Endothelial cell of umbilical vein (primary cell): Measurements from ENCODE around the gene CBLN3. TPM values are rescaled to one million over a fixed set of nuclear protein-coding genes. Genes with fewer than 3 reads are reported as not detected.

Source experiments
- BruUV-seq: library from RNA; stranded (reverse); fragments of 400-500 nt; replicated peaks from 2 replicates; lab custom pipeline; 2021; lab: Mats Ljungman, UMichigan
- CTCF ChIA-PET: fragments of 300-600, 350-600 bp; sonication (Branson Sonifier 250); formaldehyde crosslinking; loops from one replicate; lab custom pipeline; 2021; ENCODE audit warnings: antibody characterized with exemption, inconsistent platforms; lab: Charles Lee
- POLR2A ChIA-PET: fragments of 300-600, 350-600 bp; sonication (Branson Sonifier 250); formaldehyde crosslinking; loops from one replicate; lab custom pipeline; 2021; ENCODE audit warnings: antibody characterized with exemption, inconsistent platforms; lab: Charles Lee
- DNase-seq: peaks from one replicate; pipeline ENCODE4 v3.0.0-alpha.2; 2011; ENCODE audit warnings: low read depth, low spot score
- FAIRE-seq: peaks from 2 replicates; lab custom pipeline; 2011; peaks lifted over from hg19 to GRCh38; lab: Jason Lieb, UNC
- H2AFZ ChIP-seq: 2 replicates; pipeline ENCODE4 v1.6.0; 2012; ENCODE audit warnings: low read depth, low read length, control low read depth, inconsistent platforms
- H3K27ac ChIP-seq: 2 replicates; pipeline ENCODE4 v1.5.1; 2011; ENCODE audit warnings: low read depth, mild to moderate bottlenecking, control low read depth, low read length, moderate library complexity; ENCODE audit not compliant: insufficient read depth
- H3K27me3 ChIP-seq, 2 experiments: 2 replicates each; pipeline versions ENCODE4 v1.6.0 to v1.6.1; 2011; ENCODE audit warnings: low read length in 2 of 2, mixed read lengths in 1 of 2; ENCODE audit not compliant: control insufficient read depth in 2 of 2, insufficient read depth in 2 of 2
- H3K36me3 ChIP-seq, 2 experiments: 2 replicates in 1 of 2; 3 replicates in 1 of 2; pipeline ENCODE4 v1.5.1; 2011; ENCODE audit warnings: low read length in 2 of 2, mild to moderate bottlenecking in 1 of 2, moderate library complexity in 1 of 2; ENCODE audit not compliant: control insufficient read depth in 2 of 2, insufficient read depth in 2 of 2; ENCODE audit errors: extremely low read depth in 1 of 2
- H3K4me1 ChIP-seq: 3 replicates; pipeline ENCODE4 v1.5.1; 2011; ENCODE audit warnings: mild to moderate bottlenecking, low read length; ENCODE audit not compliant: control insufficient read depth, insufficient read depth; ENCODE audit errors: extremely low read depth
- H3K4me2 ChIP-seq: 2 replicates; pipeline ENCODE4 v1.6.1; 2011; ENCODE audit warnings: low read length, control low read depth, mixed read lengths; ENCODE audit not compliant: insufficient read depth
- H3K4me3 ChIP-seq, 3 experiments: fragments of 200-600 bp in 1 of 3; sonication (generic), shearing (Covaris generic) in 1 of 3; replicated peaks in 1 of 3; 2 replicates each; pipeline ENCODE4 v1.5.1; 2011 to 2016; ENCODE audit warnings: control low read depth in 3 of 3, low read length in 3 of 3, mild to moderate bottlenecking in 2 of 3, inconsistent platforms in 1 of 3, low read depth in 1 of 3, moderate library complexity in 1 of 3; ENCODE audit not compliant: insufficient read depth in 1 of 3
- H3K79me2 ChIP-seq: 2 replicates; pipeline ENCODE4 v1.6.0; 2012; ENCODE audit warnings: low read length, inconsistent platforms; ENCODE audit not compliant: control insufficient read depth, insufficient read depth
- H3K9ac ChIP-seq: replicated peaks from 2 replicates; pipeline ENCODE3; 2011; ENCODE audit warnings: low read length, control low read depth; ENCODE audit not compliant: insufficient read depth; ENCODE audit errors: extremely low read depth
- H3K9me1 ChIP-seq: replicated peaks from 3 replicates; pipeline ENCODE4 v1.6.0; 2011; ENCODE audit warnings: mild to moderate bottlenecking, low read length; ENCODE audit not compliant: control insufficient read depth, insufficient read depth; ENCODE audit errors: extremely low read depth
- H3K9me3 ChIP-seq: replicated peaks from 2 replicates; pipeline ENCODE4 v1.5.1; 2012; ENCODE audit warnings: low read length, inconsistent platforms; ENCODE audit not compliant: control insufficient read depth, insufficient read depth
- H4K20me1 ChIP-seq: replicated peaks from 2 replicates; pipeline ENCODE3; 2011; ENCODE audit warnings: mild to moderate bottlenecking, low read length; ENCODE audit not compliant: control insufficient read depth, insufficient read depth; ENCODE audit errors: extremely low read depth
- CTCF ChIP-seq, 2 donors: IDR thresholded peaks; 1 replicate in 1 of 2; 2 replicates in 1 of 2; pipeline ENCODE4 v1.5.1; 2011; ENCODE audit warnings: low read length in 2 of 2, mild to moderate bottlenecking in 2 of 2, moderate library complexity in 2 of 2, control low read depth in 1 of 2, inconsistent platforms in 1 of 2, low read depth in 1 of 2; ENCODE audit not compliant: insufficient read depth in 1 of 2; ENCODE audit errors: extremely low read depth in 1 of 2
- EZH2 ChIP-seq: IDR thresholded peaks from 2 replicates; pipeline ENCODE4 v1.6.1; 2012; ENCODE audit warnings: borderline replicate concordance, low read depth, mild to moderate bottlenecking, moderate library complexity, low read length, inconsistent platforms; ENCODE audit not compliant: severe bottlenecking
- FOS ChIP-seq: IDR thresholded peaks from 2 replicates; pipeline ENCODE4 v1.6.1; 2011; ENCODE audit warnings: mild to moderate bottlenecking, low read length, moderate library complexity, borderline replicate concordance; ENCODE audit not compliant: insufficient read depth
- GATA2 ChIP-seq: IDR thresholded peaks from 2 replicates; pipeline ENCODE4 v1.7.0; 2011; ENCODE audit warnings: low read depth, mild to moderate bottlenecking, moderate library complexity, mixed read lengths, low read length; ENCODE audit not compliant: insufficient read length, insufficient read depth
- JUN ChIP-seq: IDR thresholded peaks from 2 replicates; pipeline ENCODE4 v1.6.1; 2011; ENCODE audit warnings: borderline replicate concordance, low read depth; ENCODE audit not compliant: insufficient read length, insufficient read depth
- MAX ChIP-seq: IDR thresholded peaks from 2 replicates; pipeline ENCODE4 v1.6.1; 2011; ENCODE audit not compliant: insufficient read depth, insufficient read length
- MYC ChIP-seq: IDR thresholded peaks from one replicate; pipeline ENCODE4 v1.6.1; 2011; ENCODE audit warnings: mild to moderate bottlenecking, low read depth, low read length
- POLR2A ChIP-seq: IDR thresholded peaks from 2 replicates; pipeline ENCODE4 v1.6.1; 2012; ENCODE audit warnings: low read depth, mild to moderate bottlenecking, control low read depth, low read length
- POLR2AphosphoS5 ChIP-seq: IDR thresholded peaks from 2 replicates; pipeline ENCODE4 v1.6.1; 2012; ENCODE audit warnings: low read depth, mild to moderate bottlenecking, control low read depth, low read length, moderate library complexity; ENCODE audit not compliant: insufficient read depth
- dilution Hi-C: fragments of 300-500 bp; cut with MboI; formaldehyde crosslinking; loops from one replicate; pipeline ENCODE4 v1.15.0; 2019; ENCODE audit warnings: low sequenced_read_pairs; ENCODE audit not compliant: extremely low pct_ligation_motif_present
- intact Hi-C: fragments of 100-400 bp; cut with micrococcal nuclease; formaldehyde crosslinking; loops from one replicate; pipeline ENCODE4 v1.10.0; 2022
- polyA plus RNA-seq, 4 experiments: library from polyadenylated mRNA; depleted of rRNA in 3 of 4; stranded (reverse) in 3 of 4; unstranded in 1 of 4; fragments of >200 nt; gene quantifications; 2 replicates each; pipeline versions ENCODE4 v1.2.1 to v1.2.3, GENCODE V29; 2011 to 2012; ENCODE audit warnings: missing spikeins in 1 of 4
- total RNA-seq: library from RNA; stranded (reverse); gene quantifications from 2 replicates; pipeline ENCODE4 v1.2.3, GENCODE V29; 2021

CBLN3 gene
- total and polyA plus RNA-seq, 2 donors (not counting 3 experiments of a cell fraction or from before 2014, with no cell fraction given): 7.9 to 8.6 TPM

GRCh38 chr14:24463884-24464785, 34.7 kb upstream of the CBLN3 start:
- no peak overlapping the region for H3K27ac ChIP-seq
- dilution Hi-C loops (no loop called here), intact Hi-C loops (no loop called here)
- no peak for DNase-seq
- no peak overlapping the region for H2AFZ ChIP-seq
- H3K79me2 ChIP-seq: no peaks in the 10 kb centered on the region
- no peaks in the 10 kb centered on the region for H3K9me1 ChIP-seq
- H3K9me3 ChIP-seq: no peaks in the 10 kb centered on the region
- no peak for TF ChIP-seq CTCF (IDR thresholded peaks at IDR 0.05; ENCODE audit: extremely low read depth in 1 of 2, insufficient read depth in 1 of 2, low read depth in 1 of 2, low read length in 2 of 2)
- POLR2A ChIA-PET: no interaction called here
- BruUV-seq: no TSS peak
- no peaks in the 10 kb centered on the region for H4K20me1 ChIP-seq
- H3K4me2 ChIP-seq: no peak overlapping the region
- CTCF ChIA-PET: no interaction called here
- H3K36me3 ChIP-seq: no peaks in the 10 kb centered on the region
- H3K9ac ChIP-seq: no peak overlapping the region
- no peak overlapping the region for H3K4me3 ChIP-seq
- no peaks in the 10 kb centered on the region for H3K27me3 ChIP-seq
- no peak for FAIRE-seq
- H3K4me1 ChIP-seq: no peaks in the 10 kb centered on the region

GRCh38 chr14:24463017-24463883, 33.8 kb upstream of the CBLN3 start:
- Histone ChIP-seq H4K20me1 (no peaks in the 10 kb centered on the region), H2AFZ (no peak overlapping the region), H3K9ac (no peak overlapping the region), H3K9me1 (no peaks in the 10 kb centered on the region), H3K4me1 (no peaks in the 10 kb centered on the region), H3K4me2 (no peak overlapping the region), H3K27ac (no peak overlapping the region), H3K36me3 (no peaks in the 10 kb centered on the region), H3K79me2 (no peaks in the 10 kb centered on the region), H3K9me3 (no peaks in the 10 kb centered on the region), H3K4me3 (no peak overlapping the region), H3K27me3 (no peaks in the 10 kb centered on the region)
- POLR2A ChIA-PET: no interaction called here
- CTCF ChIA-PET: no interaction called here
- DNase-seq (no peak), FAIRE-seq (no peak)
- TF ChIP-seq EZH2: no peak
- TF ChIP-seq FOS: no peak
- TF ChIP-seq POLR2AphosphoS5: no peak
- TF ChIP-seq CTCF (IDR thresholded peaks at IDR 0.05; ENCODE audit: extremely low read depth in 1 of 2, insufficient read depth in 1 of 2, low read depth in 1 of 2, low read length in 2 of 2): no peak
- no peak for TF ChIP-seq GATA2
- no peak for TF ChIP-seq POLR2A
- TF ChIP-seq MAX: no peak
- TF ChIP-seq MYC: no peak
- TF ChIP-seq JUN: no peak
- intact Hi-C loops (no loop called here), dilution Hi-C loops (no loop called here)
- no TSS peak for BruUV-seq
